ENCODE results near the gene LMX1B. TPM values are rescaled to one million over a fixed set of nuclear protein-coding genes. Genes with fewer than 3 reads are reported as not detected.
"Not testable (repeated sequence)": the region's sequence is repeated elsewhere in the genome, so short reads cannot be mapped to it uniquely, and the experiment has no call there.

The LMX1B gene
- total RNA-seq, 1 donor from 2014 or later, result 0.26 TPM

- Mint-ChIP-seq H3K27ac (ENCODE audit: unreplicated experiment) (no peak overlapping the region), H3K4me3 (ENCODE audit: unreplicated experiment) (no peak overlapping the region), H3K27me3 (ENCODE audit: unreplicated experiment) (peaks cover 8% of the 10 kb centered on the region), H3K36me3 (ENCODE audit: low read depth, unreplicated experiment) (peaks cover 4% of the 10 kb centered on the region), H3K9me3 (ENCODE audit: unreplicated experiment) (no peaks in the 10 kb centered on the region), H3K4me1 (ENCODE audit: unreplicated experiment) (peaks cover 9% of the 10 kb centered on the region)
- no peak for DNase-seq (ENCODE audit: low spot score)
- TF ChIP-seq CTCF (IDR thresholded peaks at IDR 0.05; ENCODE audit: unreplicated experiment), result no peak
Measured at GRCh38 chr9:126569036-126569435, 44.7 kb upstream of the LMX1B start.

GRCh38 chr9:126578029-126578428, 35.7 kb upstream of the LMX1B start:
- no peaks in the 10 kb centered on the region for H3K4me1 Mint-ChIP-seq (ENCODE audit: unreplicated experiment)
- no peaks in the 10 kb centered on the region for H3K27me3 Mint-ChIP-seq (ENCODE audit: unreplicated experiment)
- TF ChIP-seq CTCF (IDR thresholded peaks at IDR 0.05; ENCODE audit: unreplicated experiment), result no peak
- H3K9me3 Mint-ChIP-seq (ENCODE audit: unreplicated experiment), result no peaks in the 10 kb centered on the region
- H3K27ac Mint-ChIP-seq (ENCODE audit: unreplicated experiment), result no peak overlapping the region
- H3K4me3 Mint-ChIP-seq (ENCODE audit: unreplicated experiment), result no peak overlapping the region
- no peak for DNase-seq (ENCODE audit: low spot score)
- no peaks in the 10 kb centered on the region for H3K36me3 Mint-ChIP-seq (ENCODE audit: low read depth, unreplicated experiment)

- not testable (repeated sequence) for H3K27ac Mint-ChIP-seq (ENCODE audit: unreplicated experiment); H3K9me3 Mint-ChIP-seq (ENCODE audit: unreplicated experiment); DNase-seq (ENCODE audit: low spot score); H3K27me3 Mint-ChIP-seq (ENCODE audit: unreplicated experiment); H3K36me3 Mint-ChIP-seq (ENCODE audit: low read depth, unreplicated experiment); H3K4me1 Mint-ChIP-seq (ENCODE audit: unreplicated experiment); H3K4me3 Mint-ChIP-seq (ENCODE audit: unreplicated experiment)
Measured at GRCh38 chr9:126580319-126580718, 33.4 kb upstream of the LMX1B start.

GRCh38 chr9:126581893-126582292, 31.8 kb upstream of the LMX1B start:
- Mint-ChIP-seq H3K4me3 (ENCODE audit: unreplicated experiment) (no peak overlapping the region), H3K27me3 (ENCODE audit: unreplicated experiment) (peaks cover 5% of the 10 kb centered on the region), H3K9me3 (ENCODE audit: unreplicated experiment) (no peaks in the 10 kb centered on the region), H3K36me3 (ENCODE audit: low read depth, unreplicated experiment) (no peaks in the 10 kb centered on the region), H3K27ac (ENCODE audit: unreplicated experiment) (no peak overlapping the region), H3K4me1 (ENCODE audit: unreplicated experiment) (peaks cover 10% of the 10 kb centered on the region)
- no peak for DNase-seq (ENCODE audit: low spot score)
- no peak for TF ChIP-seq CTCF (IDR thresholded peaks at IDR 0.05; ENCODE audit: unreplicated experiment)

- peaks cover 5% of the 10 kb centered on the region for H3K27me3 Mint-ChIP-seq (ENCODE audit: unreplicated experiment)
- DNase-seq (ENCODE audit: low spot score), result no peak
- peaks cover 12% of the 10 kb centered on the region for H3K4me1 Mint-ChIP-seq (ENCODE audit: unreplicated experiment)
- no peak overlapping the region for H3K27ac Mint-ChIP-seq (ENCODE audit: unreplicated experiment)
- no peak for TF ChIP-seq CTCF (IDR thresholded peaks at IDR 0.05; ENCODE audit: unreplicated experiment)
- H3K4me3 Mint-ChIP-seq (ENCODE audit: unreplicated experiment), result no peak overlapping the region
- no peaks in the 10 kb centered on the region for H3K9me3 Mint-ChIP-seq (ENCODE audit: unreplicated experiment)
- no peaks in the 10 kb centered on the region for H3K36me3 Mint-ChIP-seq (ENCODE audit: low read depth, unreplicated experiment)
Measured at GRCh38 chr9:126582427-126582826, 31.3 kb upstream of the LMX1B start.

All from endothelial cell (in vitro differentiated cells).